Fibroblast of lung (primary cell): ENCODE results near the gene NR2F1-AS1. TPM values are rescaled to one million over a fixed set of nuclear protein-coding genes. Genes with fewer than 3 reads are reported as not detected.

ENCODE experiments used
- DNase-seq, 2 donors: peaks; one replicate each; pipeline versions ENCODE4 v3.0.0 to v3.0.0-alpha.2; 2010; ENCODE audit warnings: low read depth in 2 of 2
- H2AFZ ChIP-seq: 2 replicates; pipeline ENCODE4 v1.5.1; 2012; ENCODE audit warnings: low read length, control low read depth, inconsistent platforms
- H3K27ac ChIP-seq: 2 replicates; pipeline ENCODE4 v1.5.1; 2011; ENCODE audit warnings: low read length, control low read depth; ENCODE audit not compliant: insufficient read depth
- H3K27me3 ChIP-seq: 2 replicates; pipeline ENCODE4 v1.5.1; 2011; ENCODE audit warnings: mild to moderate bottlenecking, low read length; ENCODE audit not compliant: control insufficient read depth, insufficient read depth
- H3K36me3 ChIP-seq: 2 replicates; pipeline ENCODE4 v1.5.1; 2011; ENCODE audit warnings: low read length; ENCODE audit not compliant: control insufficient read depth, insufficient read depth
- H3K4me1 ChIP-seq: 2 replicates; pipeline ENCODE4 v1.5.1; 2011; ENCODE audit warnings: low read length; ENCODE audit not compliant: control insufficient read depth, insufficient read depth; ENCODE audit errors: extremely low read depth
- H3K4me2 ChIP-seq: 2 replicates; pipeline ENCODE4 v1.5.1; 2011; ENCODE audit warnings: low read length, control low read depth; ENCODE audit not compliant: insufficient read depth; ENCODE audit errors: extremely low read depth
- H3K4me3 ChIP-seq, 4 experiments: fragments of 200-600 bp in 1 of 4; sonication (generic) in 1 of 4; replicated peaks in 1 of 4; 2 replicates each; pipeline ENCODE4 v1.5.1; 2011 to 2016; ENCODE audit warnings: low read length in 4 of 4, low read depth in 3 of 4, mild to moderate bottlenecking in 3 of 4, control low read depth in 2 of 4, inconsistent platforms in 1 of 4, mixed read lengths in 1 of 4; ENCODE audit not compliant: insufficient read depth in 1 of 4; ENCODE audit errors: control extremely low read depth in 1 of 4
- H3K79me2 ChIP-seq: 2 replicates; pipeline ENCODE4 v1.5.1; 2012; ENCODE audit warnings: mild to moderate bottlenecking, low read length, inconsistent platforms; ENCODE audit not compliant: control insufficient read depth, insufficient read depth
- H3K9ac ChIP-seq: 2 replicates; pipeline ENCODE4 v1.5.1; 2011; ENCODE audit warnings: mild to moderate bottlenecking, low read length, control low read depth; ENCODE audit not compliant: insufficient read depth
- H3K9me3 ChIP-seq: 2 replicates; pipeline ENCODE4 v1.5.1; 2012; ENCODE audit warnings: low read depth, low read length; ENCODE audit not compliant: control insufficient read depth, insufficient read depth
- H4K20me1 ChIP-seq: 2 replicates; pipeline ENCODE4 v1.5.1; 2011; ENCODE audit warnings: low read length; ENCODE audit not compliant: control insufficient read depth, insufficient read depth; ENCODE audit errors: extremely low read depth
- EZH2 ChIP-seq: IDR thresholded peaks from 2 replicates; pipeline ENCODE4 v1.5.1; 2012; ENCODE audit warnings: low read length, control low read depth, mild to moderate bottlenecking; ENCODE audit errors: missing control alignments
- polyA plus RNA-seq, 2 donors: library from polyadenylated mRNA; depleted of rRNA in 1 of 2; stranded (reverse) in 1 of 2; unstranded in 1 of 2; fragments of >200 nt; gene quantifications; 2 replicates each; pipeline ENCODE4 v1.2.1, GENCODE V29; 2011 to 2012; ENCODE audit warnings: missing spikeins in 1 of 2
- total RNA-seq: library from RNA; depleted of rRNA; stranded (reverse); fragments of >200 nt; gene quantifications from 2 replicates; pipeline ENCODE4 v1.2.1, GENCODE V29; 2014
- TF ChIP-seq, protein P1 (sequence below), 2 donors: IDR thresholded peaks in 1 of 2; conservative IDR thresholded peaks in 1 of 2; 1 replicate in 1 of 2; 2 replicates in 1 of 2; pipeline ENCODE4 v1.5.1; 2011 to 2012; ENCODE audit warnings: low read length in 2 of 2, control low read depth in 1 of 2, inconsistent platforms in 1 of 2, low read depth in 1 of 2, mild to moderate bottlenecking in 1 of 2

The NR2F1-AS1 gene
- total and polyA plus RNA-seq, 2 donors (not counting 1 experiment from before 2014, with no cell fraction given) = 29.6 to 44.6 TPM

GRCh38 chr5:93577854-93578812 lies 2.9 kb downstream of the NR2F1-AS1 start:
- Histone ChIP-seq H3K27ac (peak overlapping the region; percentile 84), H3K9ac (peak overlapping the region; percentile 56), H3K27me3 (no peaks in the 10 kb centered on the region), H2AFZ (peak overlapping the region; percentile 44), H4K20me1 (no peaks in the 10 kb centered on the region), H3K4me3 (peak overlapping the region; percentile 58 to 98 (median 89)), H3K4me1 (peaks cover 25% of the 10 kb centered on the region), H3K79me2 (peaks cover 79% of the 10 kb centered on the region), H3K36me3 (peaks cover 2% of the 10 kb centered on the region), H3K4me2 (peak overlapping the region; percentile 99), H3K9me3 (no peaks in the 10 kb centered on the region)
- no peak for TF ChIP-seq EZH2
- TF ChIP-seq, protein P1, sequence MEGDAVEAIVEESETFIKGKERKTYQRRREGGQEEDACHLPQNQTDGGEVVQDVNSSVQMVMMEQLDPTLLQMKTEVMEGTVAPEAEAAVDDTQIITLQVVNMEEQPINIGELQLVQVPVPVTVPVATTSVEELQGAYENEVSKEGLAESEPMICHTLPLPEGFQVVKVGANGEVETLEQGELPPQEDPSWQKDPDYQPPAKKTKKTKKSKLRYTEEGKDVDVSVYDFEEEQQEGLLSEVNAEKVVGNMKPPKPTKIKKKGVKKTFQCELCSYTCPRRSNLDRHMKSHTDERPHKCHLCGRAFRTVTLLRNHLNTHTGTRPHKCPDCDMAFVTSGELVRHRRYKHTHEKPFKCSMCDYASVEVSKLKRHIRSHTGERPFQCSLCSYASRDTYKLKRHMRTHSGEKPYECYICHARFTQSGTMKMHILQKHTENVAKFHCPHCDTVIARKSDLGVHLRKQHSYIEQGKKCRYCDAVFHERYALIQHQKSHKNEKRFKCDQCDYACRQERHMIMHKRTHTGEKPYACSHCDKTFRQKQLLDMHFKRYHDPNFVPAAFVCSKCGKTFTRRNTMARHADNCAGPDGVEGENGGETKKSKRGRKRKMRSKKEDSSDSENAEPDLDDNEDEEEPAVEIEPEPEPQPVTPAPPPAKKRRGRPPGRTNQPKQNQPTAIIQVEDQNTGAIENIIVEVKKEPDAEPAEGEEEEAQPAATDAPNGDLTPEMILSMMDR (conservative IDR thresholded peaks at IDR 0.05 in 1 of 2, IDR thresholded peaks at IDR 0.05 in 1 of 2; ENCODE audit: low read depth in 1 of 2, low read length in 2 of 2) = peak in 1 of 2 donors; percentile 2
- peak; percentile 77 to 82 for DNase-seq

GRCh38 chr5:93576994-93577853 lies 3.8 kb downstream of the NR2F1-AS1 start:
- no peak for TF ChIP-seq EZH2
- H3K4me2 ChIP-seq = peak overlapping the region; percentile 99
- no peak overlapping the region for H2AFZ ChIP-seq
- peak overlapping the region; percentile 56 for H3K9ac ChIP-seq
- no peaks in the 10 kb centered on the region for H3K27me3 ChIP-seq
- H3K27ac ChIP-seq = peak overlapping the region; percentile 84
- no peaks in the 10 kb centered on the region for H3K9me3 ChIP-seq
- DNase-seq = no peak
- peaks cover 25% of the 10 kb centered on the region for H3K4me1 ChIP-seq
- H4K20me1 ChIP-seq = no peaks in the 10 kb centered on the region
- peaks cover 86% of the 10 kb centered on the region for H3K79me2 ChIP-seq
- H3K4me3 ChIP-seq = peak overlapping the region; percentile 58 to 98 (median 89)
- peaks cover 2% of the 10 kb centered on the region for H3K36me3 ChIP-seq

DNA sequence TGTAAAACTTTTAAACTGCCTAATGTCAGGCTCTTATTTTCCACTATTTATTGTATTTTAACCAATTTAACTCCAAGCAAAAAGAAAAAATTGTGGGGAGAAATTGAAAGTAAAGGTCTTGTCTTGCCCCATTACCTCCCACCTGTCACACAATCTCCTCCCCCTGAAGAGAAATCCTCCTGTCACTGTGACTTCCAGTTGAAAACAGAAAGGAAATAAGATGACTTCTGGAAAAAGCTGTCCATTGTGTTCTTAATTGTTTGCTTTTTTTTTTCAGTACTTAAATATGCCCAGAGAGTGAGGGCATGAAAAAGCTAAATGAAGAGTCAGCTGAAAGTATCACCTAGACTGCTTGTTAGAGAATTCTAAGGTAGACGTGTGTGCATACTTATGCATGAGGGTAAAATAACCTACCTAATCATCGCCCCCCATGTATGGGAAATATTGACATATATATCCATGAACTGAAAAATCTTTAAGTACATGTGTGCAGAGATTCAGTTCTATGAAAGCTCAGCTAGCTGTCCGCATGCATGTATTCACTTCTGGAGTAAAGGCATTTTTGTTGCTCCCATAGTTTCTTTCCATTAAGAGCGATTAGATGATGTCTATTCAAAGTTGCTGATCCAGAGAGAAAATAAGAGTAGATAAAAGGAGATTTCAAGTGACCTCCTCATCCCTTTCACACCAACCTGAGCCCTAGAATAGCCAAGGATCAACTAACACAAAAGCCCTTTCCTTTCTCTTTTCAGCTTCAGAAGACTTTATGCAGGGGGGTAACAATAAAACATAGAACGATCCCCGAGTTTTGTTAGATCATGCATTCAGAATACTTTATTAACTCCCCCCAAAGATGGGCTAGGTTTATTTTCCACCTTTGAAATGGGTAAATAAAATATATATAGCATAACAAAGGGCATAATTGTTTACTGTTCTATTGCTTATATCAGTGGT lies 5.3 kb downstream of the NR2F1-AS1 start:
- no peaks in the 10 kb centered on the region for H4K20me1 ChIP-seq
- H3K4me1 ChIP-seq = peaks cover 25% of the 10 kb centered on the region
- TF ChIP-seq, protein P1 (conservative IDR thresholded peaks at IDR 0.05 in 1 of 2, IDR thresholded peaks at IDR 0.05 in 1 of 2; ENCODE audit: low read depth in 1 of 2, low read length in 2 of 2) = no peak
- no peak for TF ChIP-seq EZH2
- peak overlapping the region; percentile 0 for H3K9ac ChIP-seq
- peaks cover 2% of the 10 kb centered on the region for H3K36me3 ChIP-seq
- peak overlapping the region; percentile 22 for H3K27ac ChIP-seq
- H3K79me2 ChIP-seq = peaks cover 95% of the 10 kb centered on the region
- no peaks in the 10 kb centered on the region for H3K9me3 ChIP-seq
- H2AFZ ChIP-seq = no peak overlapping the region
- peak overlapping the region in 3 of 4 experiments; percentile 12 to 41 (median 40) for H3K4me3 ChIP-seq
- H3K27me3 ChIP-seq = no peaks in the 10 kb centered on the region
- no peak for DNase-seq
- peak overlapping the region; percentile 96 for H3K4me2 ChIP-seq
